ENCODE results near the gene LRP5. TPM values are rescaled to one million over a fixed set of nuclear protein-coding genes. Genes with fewer than 3 reads are reported as not detected.
"Not testable (repeated sequence)": the region's sequence is repeated elsewhere in the genome, so short reads cannot be mapped to it uniquely, and the experiment has no call there.

Gene LRP5
- total RNA-seq, 2 donors from 2014 or later, result 0.73 to 3.0 TPM

GRCh38 chr11:68342459-68343158, 30.2 kb downstream of the LRP5 start:
- Mint-ChIP-seq H3K4me3 (no peak overlapping the region), H3K4me1 (peaks cover 29% of the 10 kb centered on the region), H3K27ac (no peak overlapping the region), H3K27me3 (no peaks in the 10 kb centered on the region), H3K36me3 (ENCODE audit: low read depth) (no peaks in the 10 kb centered on the region)
- ATAC-seq, result no peak
- no peaks in the 10 kb centered on the region for H3K9me3 ChIP-seq (ENCODE audit: control insufficient read depth, low read length, poor library complexity, severe bottlenecking)
- no peak for DNase-seq

GRCh38 chr11:68343761-68344256, 31.4 kb downstream of the LRP5 start:
- H3K9me3 ChIP-seq (ENCODE audit: control insufficient read depth, low read length, poor library complexity, severe bottlenecking), result no peaks in the 10 kb centered on the region
- Mint-ChIP-seq H3K27me3 (no peaks in the 10 kb centered on the region), H3K4me1 (peaks cover 19% of the 10 kb centered on the region), H3K27ac (no peak overlapping the region), H3K36me3 (ENCODE audit: low read depth) (no peaks in the 10 kb centered on the region), H3K4me3 (no peak overlapping the region)
- ATAC-seq (no peak), DNase-seq (no peak)

- H3K4me3 Mint-ChIP-seq; H3K36me3 Mint-ChIP-seq (ENCODE audit: low read depth); ATAC-seq; H3K9me3 ChIP-seq (ENCODE audit: control insufficient read depth, low read length, poor library complexity, severe bottlenecking); H3K27me3 Mint-ChIP-seq; DNase-seq; H3K27ac Mint-ChIP-seq: not testable (repeated sequence)
- peaks cover 14% of the 10 kb centered on the region for H3K4me1 Mint-ChIP-seq
Measured at GRCh38 chr11:68344821-68345220, 32.4 kb downstream of the LRP5 start.

- ATAC-seq (no peak), DNase-seq (no peak)
- no peaks in the 10 kb centered on the region for H3K9me3 ChIP-seq (ENCODE audit: control insufficient read depth, low read length, poor library complexity, severe bottlenecking)
- Mint-ChIP-seq H3K4me1 (peaks cover 8% of the 10 kb centered on the region), H3K36me3 (ENCODE audit: low read depth) (no peaks in the 10 kb centered on the region), H3K4me3 (no peak overlapping the region), H3K27ac (no peak overlapping the region), H3K27me3 (no peaks in the 10 kb centered on the region)
Measured at GRCh38 chr11:68345776-68346461, 33.5 kb downstream of the LRP5 start.

GRCh38 chr11:68346462-68346790, 34.0 kb downstream of the LRP5 start:
- ATAC-seq (no peak), DNase-seq (no peak)
- no peak overlapping the region for H3K4me3 Mint-ChIP-seq
- H3K27ac Mint-ChIP-seq, result no peak overlapping the region
- H3K4me1 Mint-ChIP-seq, result peaks cover 7% of the 10 kb centered on the region
- no peaks in the 10 kb centered on the region for H3K27me3 Mint-ChIP-seq
- no peaks in the 10 kb centered on the region for H3K36me3 Mint-ChIP-seq (ENCODE audit: low read depth)
- no peaks in the 10 kb centered on the region for H3K9me3 ChIP-seq (ENCODE audit: control insufficient read depth, low read length, poor library complexity, severe bottlenecking)

GRCh38 chr11:68347345-68347744, 35.0 kb downstream of the LRP5 start:
- Mint-ChIP-seq H3K4me1 (peaks cover 7% of the 10 kb centered on the region), H3K36me3 (ENCODE audit: low read depth) (no peaks in the 10 kb centered on the region), H3K4me3 (no peak overlapping the region), H3K27ac (no peak overlapping the region), H3K27me3 (no peaks in the 10 kb centered on the region)
- DNase-seq (no peak), ATAC-seq (no peak)
- no peaks in the 10 kb centered on the region for H3K9me3 ChIP-seq (ENCODE audit: control insufficient read depth, low read length, poor library complexity, severe bottlenecking)

GRCh38 chr11:68347841-68348240, 35.5 kb downstream of the LRP5 start:
- H3K36me3 Mint-ChIP-seq (ENCODE audit: low read depth), result no peaks in the 10 kb centered on the region
- DNase-seq, result no peak
- no peaks in the 10 kb centered on the region for H3K27me3 Mint-ChIP-seq
- H3K4me3 Mint-ChIP-seq, result no peak overlapping the region
- H3K9me3 ChIP-seq (ENCODE audit: control insufficient read depth, low read length, poor library complexity, severe bottlenecking), result no peaks in the 10 kb centered on the region
- ATAC-seq, result no peak
- H3K27ac Mint-ChIP-seq, result no peak overlapping the region
- peaks cover 7% of the 10 kb centered on the region for H3K4me1 Mint-ChIP-seq

GRCh38 chr11:68349461-68350249, 37.3 kb downstream of the LRP5 start:
- ATAC-seq, result no peak
- H3K27me3 Mint-ChIP-seq, result no peaks in the 10 kb centered on the region
- DNase-seq, result no peak
- H3K27ac Mint-ChIP-seq, result no peak overlapping the region
- no peak overlapping the region for H3K4me3 Mint-ChIP-seq
- H3K9me3 ChIP-seq (ENCODE audit: control insufficient read depth, low read length, poor library complexity, severe bottlenecking), result no peaks in the 10 kb centered on the region
- H3K4me1 Mint-ChIP-seq, result peaks cover 7% of the 10 kb centered on the region
- H3K36me3 Mint-ChIP-seq (ENCODE audit: low read depth), result no peaks in the 10 kb centered on the region

- peaks cover 7% of the 10 kb centered on the region for H3K4me1 Mint-ChIP-seq
- no peaks in the 10 kb centered on the region for H3K36me3 Mint-ChIP-seq (ENCODE audit: low read depth)
- H3K27ac Mint-ChIP-seq, result peak overlapping the region; percentile 47
- H3K4me3 Mint-ChIP-seq, result no peak overlapping the region
- ATAC-seq, result no peak
- H3K27me3 Mint-ChIP-seq, result no peaks in the 10 kb centered on the region
- H3K9me3 ChIP-seq (ENCODE audit: control insufficient read depth, low read length, poor library complexity, severe bottlenecking), result no peaks in the 10 kb centered on the region
- DNase-seq, result no peak
Measured at GRCh38 chr11:68350759-68351449, 38.5 kb downstream of the LRP5 start.

GRCh38 chr11:68351450-68352275, 39.3 kb downstream of the LRP5 start:
- Mint-ChIP-seq H3K36me3 (ENCODE audit: low read depth) (no peaks in the 10 kb centered on the region), H3K27ac (no peak overlapping the region), H3K4me3 (no peak overlapping the region), H3K27me3 (no peaks in the 10 kb centered on the region), H3K4me1 (peaks cover 7% of the 10 kb centered on the region)
- DNase-seq (no peak), ATAC-seq (no peak)
- H3K9me3 ChIP-seq (ENCODE audit: control insufficient read depth, low read length, poor library complexity, severe bottlenecking), result no peaks in the 10 kb centered on the region

GRCh38 chr11:68352591-68352990, 40.2 kb downstream of the LRP5 start:
- H3K27ac Mint-ChIP-seq, result no peak overlapping the region
- ATAC-seq, result no peak
- DNase-seq, result no peak
- H3K36me3 Mint-ChIP-seq (ENCODE audit: low read depth), result no peaks in the 10 kb centered on the region
- H3K4me3 Mint-ChIP-seq, result no peak overlapping the region
- H3K9me3 ChIP-seq (ENCODE audit: control insufficient read depth, low read length, poor library complexity, severe bottlenecking), result no peaks in the 10 kb centered on the region
- no peaks in the 10 kb centered on the region for H3K27me3 Mint-ChIP-seq
- H3K4me1 Mint-ChIP-seq, result peaks cover 4% of the 10 kb centered on the region

GRCh38 chr11:68353118-68353517, 40.7 kb downstream of the LRP5 start:
- DNase-seq (no peak), ATAC-seq (no peak)
- no peaks in the 10 kb centered on the region for H3K9me3 ChIP-seq (ENCODE audit: control insufficient read depth, low read length, poor library complexity, severe bottlenecking)
- no peak overlapping the region for H3K4me3 Mint-ChIP-seq
- no peaks in the 10 kb centered on the region for H3K27me3 Mint-ChIP-seq
- no peak overlapping the region for H3K27ac Mint-ChIP-seq
- no peaks in the 10 kb centered on the region for H3K36me3 Mint-ChIP-seq (ENCODE audit: low read depth)
- H3K4me1 Mint-ChIP-seq, result peaks cover 4% of the 10 kb centered on the region
